NCI-H2107 treated with DMSO at 0.1 percent for 48 hours (cell line): Measurements from ENCODE around the gene KISS1.

Experiments
- DNase-seq: peaks from one replicate; lab custom pipeline; 2025; ENCODE audit not compliant: unreplicated experiment; lab: John Stamatoyannopoulos, UW

The KISS1 gene

DNA sequence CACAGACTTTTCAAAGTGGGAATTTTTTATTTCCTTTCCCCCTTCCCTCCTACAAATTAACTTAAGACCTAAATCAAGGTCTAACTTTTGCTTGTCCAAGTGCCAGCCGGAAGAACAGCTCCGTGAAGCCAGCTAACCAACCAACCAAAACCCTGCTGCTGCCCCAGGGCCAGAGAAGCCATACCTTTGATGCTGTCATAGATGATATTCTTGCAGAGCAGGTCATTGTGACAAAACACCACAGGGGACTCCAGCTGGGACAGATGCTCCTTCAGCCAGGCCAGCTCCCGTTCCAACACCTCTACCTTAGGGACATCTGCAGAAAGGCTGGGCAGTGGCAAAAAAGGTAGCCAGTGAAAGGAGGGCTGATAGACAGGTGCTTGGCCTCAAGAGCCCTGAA lies 55.2 kb downstream of the KISS1 start:
- DNase-seq = no peak
